H1 (cell line): ENCODE results near the gene CNOT3. TPM values are rescaled to one million over a fixed set of nuclear protein-coding genes. Genes with fewer than 3 reads are reported as not detected.

Source experiments
- CTCF ChIA-PET: fragments of 300-600 bp; sonication (Branson Sonifier 250); formaldehyde crosslinking; loops from one replicate; lab custom pipeline; 2021; ENCODE audit not compliant: partially characterized antibody; lab: Charles Lee
- POLR2A ChIA-PET: fragments of 300-600 bp; sonication (Branson Sonifier 250); formaldehyde crosslinking; loops from one replicate; lab custom pipeline; 2021; ENCODE audit warnings: inconsistent platforms; ENCODE audit not compliant: partially characterized antibody; lab: Charles Lee
- DNase-seq, 2 experiments: peaks; one replicate each; pipeline versions ENCODE4 v3.0.0 to v3.0.0-alpha.2; 2010 to 2022; ENCODE audit warnings: low spot score in 2 of 2, low read depth in 1 of 2, mixed read lengths in 1 of 2
- FAIRE-seq: peaks from 2 replicates; lab custom pipeline; 2011; peaks lifted over from hg19 to GRCh38; lab: Jason Lieb, UNC
- H2AFZ ChIP-seq: 2 replicates; pipeline ENCODE4 v1.8.1; 2012; ENCODE audit warnings: low read length, inconsistent platforms
- H2AK5ac ChIP-seq: 2 replicates; pipeline ENCODE4 v1.6.1; 2013; ENCODE audit warnings: low read depth, low read length
- H2BK120ac ChIP-seq: replicated peaks from 2 replicates; pipeline ENCODE3; 2013; ENCODE audit warnings: low read depth, low read length, inconsistent platforms
- H2BK12ac ChIP-seq: 2 replicates; pipeline ENCODE4 v1.6.1; 2013; ENCODE audit warnings: low read depth, low read length
- H2BK15ac ChIP-seq: 2 replicates; pipeline ENCODE4 v1.6.1; 2013; ENCODE audit warnings: low read length
- H2BK20ac ChIP-seq: 2 replicates; pipeline ENCODE4 v1.6.1; 2013; ENCODE audit warnings: low read length
- H2BK5ac ChIP-seq: 2 replicates; pipeline ENCODE4 v1.6.1; 2013; ENCODE audit warnings: low read depth, low read length
- H3K14ac ChIP-seq: 2 replicates; pipeline ENCODE4 v1.6.1; 2013; ENCODE audit warnings: inconsistent platforms; ENCODE audit not compliant: insufficient read length
- H3K18ac ChIP-seq: 2 replicates; pipeline ENCODE4 v1.6.1; 2013; ENCODE audit warnings: low read length; ENCODE audit errors: extremely low read depth
- H3K23ac ChIP-seq: 2 replicates; pipeline ENCODE4 v1.6.1; 2013; ENCODE audit warnings: inconsistent platforms; ENCODE audit not compliant: insufficient read length
- H3K23me2 ChIP-seq: 2 replicates; pipeline ENCODE4 v1.6.1; 2013; ENCODE audit warnings: low read depth, low read length
- H3K27ac ChIP-seq: 2 replicates; pipeline ENCODE4 v1.6.1; 2011; ENCODE audit warnings: low read depth, low read length, inconsistent platforms
- H3K27me3 ChIP-seq, 4 experiments: replicated peaks in 1 of 4; 1 replicate in 1 of 4; 2 replicates in 3 of 4; pipeline versions ENCODE4 v1.6.1 to v1.8.1; 2011 to 2013; ENCODE audit warnings: low read length in 3 of 4, mild to moderate bottlenecking in 3 of 4, inconsistent platforms in 2 of 4, mixed read lengths in 2 of 4, moderate library complexity in 1 of 4; ENCODE audit not compliant: control insufficient read depth in 3 of 4, insufficient read depth in 3 of 4; ENCODE audit errors: extremely low read depth in 1 of 4
- H3K36me3 ChIP-seq, 4 experiments: 2 replicates each; pipeline versions ENCODE4 v1.6.1 to v1.8.1; 2011 to 2013; ENCODE audit warnings: mild to moderate bottlenecking in 4 of 4, low read length in 3 of 4, moderate library complexity in 2 of 4, control low read depth in 1 of 4, inconsistent platforms in 1 of 4; ENCODE audit not compliant: insufficient read depth in 4 of 4, control insufficient read depth in 2 of 4
- H3K4ac ChIP-seq: replicated peaks from 2 replicates; pipeline ENCODE3; 2013; ENCODE audit warnings: low read length, low read depth, mixed read lengths, inconsistent platforms; ENCODE audit not compliant: insufficient read length
- H3K4me1 ChIP-seq, 4 experiments: replicated peaks in 1 of 4; 1 replicate in 1 of 4; 2 replicates in 3 of 4; pipeline versions ENCODE4 v1.6.1 to v1.8.1; 2011 to 2013; ENCODE audit warnings: low read length in 3 of 4, inconsistent platforms in 2 of 4, mixed read lengths in 1 of 4; ENCODE audit not compliant: insufficient read depth in 4 of 4, control insufficient read depth in 3 of 4
- H3K4me2 ChIP-seq, 2 experiments: 2 replicates each; pipeline versions ENCODE4 v1.6.1 to v1.8.1; 2011 to 2013; ENCODE audit warnings: low read depth in 2 of 2, low read length in 2 of 2, control low read depth in 1 of 2, inconsistent platforms in 1 of 2, mild to moderate bottlenecking in 1 of 2; ENCODE audit not compliant: insufficient read depth in 1 of 2
- H3K4me3 ChIP-seq, 4 experiments: fragments of 200-600, 300-600 bp in 1 of 4; sonication (generic), shearing (Covaris generic), sonication (Bioruptor Twin) in 1 of 4; 2 replicates each; pipeline versions ENCODE4 v1.5.1 to v1.8.1; 2011 to 2016; ENCODE audit warnings: low read length in 4 of 4, low read depth in 3 of 4, control low read depth in 2 of 4, inconsistent platforms in 2 of 4, mild to moderate bottlenecking in 2 of 4, mixed read lengths in 1 of 4, moderate library complexity in 1 of 4; ENCODE audit not compliant: insufficient read depth in 2 of 4; ENCODE audit errors: extremely low read depth in 1 of 4
- H3K56ac ChIP-seq: replicated peaks from 2 replicates; pipeline ENCODE3; 2013; ENCODE audit warnings: low read depth, mild to moderate bottlenecking, mixed read lengths, low read length, inconsistent platforms; ENCODE audit not compliant: insufficient read length
- H3K79me1 ChIP-seq: 2 replicates; pipeline ENCODE4 v1.6.1; 2013; ENCODE audit warnings: low read depth, low read length, control low read depth
- H3K79me2 ChIP-seq, 2 experiments: 2 replicates each; pipeline versions ENCODE4 v1.6.1 to v1.8.1; 2012 to 2013; ENCODE audit warnings: low read length in 2 of 2, mild to moderate bottlenecking in 2 of 2, inconsistent platforms in 1 of 2; ENCODE audit not compliant: insufficient read depth in 2 of 2, control insufficient read depth in 1 of 2
- H3K9ac ChIP-seq, 4 experiments: replicated peaks in 1 of 4; 1 replicate in 1 of 4; 2 replicates in 3 of 4; pipeline versions ENCODE4 v1.6.1 to v1.8.1; 2011 to 2013; ENCODE audit warnings: low read depth in 3 of 4, low read length in 3 of 4, control low read depth in 2 of 4, mild to moderate bottlenecking in 2 of 4, moderate library complexity in 2 of 4, inconsistent platforms in 1 of 4; ENCODE audit errors: extremely low read depth in 1 of 4
- H3K9me3 ChIP-seq, 2 experiments: 2 replicates each; pipeline versions ENCODE4 v1.6.1 to v1.8.1; 2012 to 2013; ENCODE audit warnings: mild to moderate bottlenecking in 2 of 2, moderate library complexity in 2 of 2, control low read depth in 1 of 2, inconsistent platforms in 1 of 2, low read depth in 1 of 2, low read length in 1 of 2, mixed read lengths in 1 of 2; ENCODE audit not compliant: insufficient read depth in 2 of 2
- H4K20me1 ChIP-seq, 2 experiments: replicated peaks in 1 of 2; 2 replicates each; pipeline versions ENCODE3 to v1.8.1; 2011 to 2013; ENCODE audit warnings: inconsistent platforms in 2 of 2, low read length in 2 of 2, mild to moderate bottlenecking in 1 of 2; ENCODE audit not compliant: insufficient read depth in 2 of 2, control insufficient read depth in 1 of 2
- H4K5ac ChIP-seq: 2 replicates; pipeline ENCODE4 v1.6.1; 2013; ENCODE audit warnings: low read length, low read depth, mixed read lengths, inconsistent platforms; ENCODE audit not compliant: insufficient read length
- H4K8ac ChIP-seq: 2 replicates; pipeline ENCODE4 v1.8.0; 2013; ENCODE audit warnings: mild to moderate bottlenecking, moderate library complexity, low read length, inconsistent platforms; ENCODE audit not compliant: insufficient read depth; ENCODE audit errors: extremely low read depth
- H4K91ac ChIP-seq: replicated peaks from 2 replicates; pipeline ENCODE3; 2013; ENCODE audit warnings: low read length, mixed read lengths, inconsistent platforms; ENCODE audit not compliant: insufficient read length
- ATF2 ChIP-seq: IDR thresholded peaks from 2 replicates; pipeline ENCODE4 v1.6.1; 2012; ENCODE audit warnings: low read length, inconsistent platforms
- CBX5 ChIP-seq: fragments of 300-800, 300-1000 bp; sonication (generic); IDR thresholded peaks from 2 replicates; pipeline ENCODE4 v1.7.1; 2016; ENCODE audit warnings: antibody characterized with exemption, low read length, low read depth
- MAX ChIP-seq: IDR thresholded peaks from 2 replicates; pipeline ENCODE4 v1.6.1; 2012; ENCODE audit warnings: inconsistent platforms
- WGBS, 2 experiments: shearing (Covaris generic) in 1 of 2; methylation state at CpG; one replicate each; pipeline versions ENCODE4 v1.1.6 to v1.1.7; 2013 to 2015; ENCODE audit warnings: low lambda C conversion rate in 2 of 2, mixed read lengths in 2 of 2, inconsistent platforms in 1 of 2, low coverage in 1 of 2, missing lambda C conversion rate in 1 of 2; ENCODE audit not compliant: insufficient replicate concordance in 2 of 2, insufficient coverage in 1 of 2, insufficient read length in 1 of 2; ENCODE audit errors: extremely low coverage in 1 of 2, missing lambda C conversion rate in 1 of 2; 5-methylcytosine and 5-hydroxymethylcytosine counted together
- polyA plus RNA-seq, 7 experiments: library from polyadenylated mRNA; depleted of rRNA in 3 of 7; stranded (reverse) in 5 of 7; unstranded in 2 of 7; fragments of >200 nt in 5 of 7; fragments of 200-250 nt in 2 of 7; gene quantifications; 1 replicate in 5 of 7; 2 replicates in 1 of 7; 4 replicates in 1 of 7; pipeline versions ENCODE4 v1.2.1 to v1.2.3, GENCODE V29; 2011 to 2013; ENCODE audit warnings: missing spikeins in 2 of 7, mixed read lengths in 2 of 7
- total RNA-seq: library from RNA; stranded (reverse); fragmentation: NEBNext Ultra II Directional; extraction: Animal tissue kit (Norgen Biotek cat#: 25700); gene quantifications from 2 replicates; pipeline ENCODE4 v1.2.1, GENCODE V29; 2021
- TF ChIP-seq, protein P1 (sequence below): IDR thresholded peaks from 2 replicates; pipeline ENCODE4 v1.6.1; 2011; ENCODE audit warnings: low read length, improper control_type of control experiment

The CNOT3 gene
- total and polyA plus RNA-seq, 2 of the 8 experiments (the other 6 are each of a cell fraction or from before 2014, with no cell fraction given), result 21.2 to 86.4 TPM

- H3K4ac ChIP-seq, result no peak overlapping the region
- H3K79me2 ChIP-seq, result peaks cover 0 to 13% of the 10 kb centered on the region in 2 experiments; a peak in 2 of 4 replicates
- H2AK5ac ChIP-seq, result no peak overlapping the region
- FAIRE-seq (no peak), DNase-seq (no peak)
- peaks cover 3 to 16% of the 10 kb centered on the region in 2 experiments for H4K20me1 ChIP-seq
- no peak overlapping the region; the same call in 1 of the 2 replicates for H4K8ac ChIP-seq
- H3K36me3 ChIP-seq, result peaks cover 18 to 54% (median 45%) of the 10 kb centered on the region in 4 experiments
- no peak overlapping the region for H3K27ac ChIP-seq
- H2BK20ac ChIP-seq, result no peak overlapping the region
- POLR2A ChIA-PET, result interaction anchor here (1.4 to 9.2 kb wide), 3 partner anchors 10 to 28 kb away, joined by 4 to 116 read pairs (median 6); partner anchors contain the start of genes PRPF31 and TFPT
- no peak overlapping the region for H2BK120ac ChIP-seq
- H4K5ac ChIP-seq, result no peak overlapping the region
- no peaks in the 10 kb centered on the region for H3K9me3 ChIP-seq
- H2AFZ ChIP-seq, result no peak overlapping the region
- no peak overlapping the region for H2BK15ac ChIP-seq
- H3K79me1 ChIP-seq, result no peaks in the 10 kb centered on the region; the same call in 1 of the 2 replicates
- H3K9ac ChIP-seq, result no peak overlapping the region
- 0 out of 7 replicates have a peak, but pooled peaks cover 0 to 2% (median 0%) of the 10 kb centered on the region in 4 experiments for H3K4me1 ChIP-seq
- H4K91ac ChIP-seq, result no peak overlapping the region
- no peak overlapping the region for H3K4me2 ChIP-seq
- H2BK5ac ChIP-seq, result no peak overlapping the region
- H3K14ac ChIP-seq, result no peak overlapping the region
- TF ChIP-seq MAX (no peak), ATF2 (no peak), CBX5 (no peak)
- TF ChIP-seq, protein P1, sequence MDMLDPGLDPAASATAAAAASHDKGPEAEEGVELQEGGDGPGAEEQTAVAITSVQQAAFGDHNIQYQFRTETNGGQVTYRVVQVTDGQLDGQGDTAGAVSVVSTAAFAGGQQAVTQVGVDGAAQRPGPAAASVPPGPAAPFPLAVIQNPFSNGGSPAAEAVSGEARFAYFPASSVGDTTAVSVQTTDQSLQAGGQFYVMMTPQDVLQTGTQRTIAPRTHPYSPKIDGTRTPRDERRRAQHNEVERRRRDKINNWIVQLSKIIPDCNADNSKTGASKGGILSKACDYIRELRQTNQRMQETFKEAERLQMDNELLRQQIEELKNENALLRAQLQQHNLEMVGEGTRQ, result no peak
- CTCF ChIA-PET, result interaction anchor here (0.6 to 1.0 kb wide), 3 partner anchors 11 to 1564 kb away, joined by 3 read pairs; no protein-coding TSS in a partner anchor
- H3K23me2 ChIP-seq, result peaks cover 5% of the 10 kb centered on the region
- no peak overlapping the region for H3K18ac ChIP-seq
- no peak overlapping the region for H3K23ac ChIP-seq
- no peak overlapping the region for H2BK12ac ChIP-seq
- no peaks in the 10 kb centered on the region for H3K27me3 ChIP-seq
- no peak overlapping the region for H3K4me3 ChIP-seq
- 83% methylated on average over 15 of the region's 15 CpGs; no CpG with 5 or more reads in 1 of the 2 experiments for WGBS, 2 experiments
- H3K56ac ChIP-seq, result no peak overlapping the region
Observed at GRCh38 chr19:54106716-54107115, 30.8 kb upstream of the CNOT3 start.
